GM18868 (cell line): ENCODE data around the gene MGMT.
A peak's percentile ranks its signal among the peaks of the same experiment; 100 is the strongest.

Experiments
- ATAC-seq: cut with Tn5 transposase; IDR thresholded peaks from one replicate; pipeline ENCODE4 v1.9.1; 2021; ENCODE audit warnings: mild to moderate bottlenecking, moderate library complexity; ENCODE audit not compliant: unreplicated experiment

Gene MGMT

DNA sequence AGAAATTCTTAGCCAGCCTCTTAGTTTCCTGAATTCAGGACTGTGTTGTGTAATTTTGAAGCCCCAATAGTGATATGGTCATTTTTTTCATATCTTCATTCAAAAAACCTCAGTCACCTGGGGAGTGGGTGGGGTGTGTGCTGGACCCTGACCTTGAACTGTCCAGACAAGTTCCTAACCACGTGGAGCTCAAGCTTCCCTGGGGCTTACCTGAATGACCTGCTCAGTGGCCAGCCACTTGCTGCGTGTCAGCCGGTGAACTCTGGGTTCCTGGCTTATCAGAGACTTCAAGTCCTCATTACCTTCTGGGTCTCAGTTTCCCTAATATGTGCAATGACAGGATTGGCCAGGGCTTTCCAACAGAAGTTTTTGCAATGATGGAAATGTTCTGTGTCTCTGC, 27.1 kb downstream of the MGMT start:
- ATAC-seq: no peak

DNA sequence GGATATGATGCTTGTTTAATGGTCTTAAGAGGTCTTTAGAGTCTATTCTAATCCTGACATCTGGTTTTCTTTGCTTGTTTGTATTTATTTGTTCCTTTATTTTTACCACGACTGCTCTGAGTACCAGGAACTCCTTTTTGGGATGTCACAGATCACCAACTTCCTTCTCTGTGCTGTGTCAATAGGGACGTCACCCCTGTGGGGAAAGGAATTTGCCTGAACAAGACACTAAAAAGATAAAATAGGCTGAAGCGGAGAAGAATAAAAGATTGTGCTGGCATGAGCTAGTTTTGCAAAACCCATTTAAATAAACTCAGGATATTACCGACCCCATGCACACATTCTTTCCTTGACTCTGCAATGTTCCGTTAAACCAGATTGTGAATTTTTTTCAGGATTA, 27.7 kb downstream of the MGMT start:
- no peak for ATAC-seq

DNA sequence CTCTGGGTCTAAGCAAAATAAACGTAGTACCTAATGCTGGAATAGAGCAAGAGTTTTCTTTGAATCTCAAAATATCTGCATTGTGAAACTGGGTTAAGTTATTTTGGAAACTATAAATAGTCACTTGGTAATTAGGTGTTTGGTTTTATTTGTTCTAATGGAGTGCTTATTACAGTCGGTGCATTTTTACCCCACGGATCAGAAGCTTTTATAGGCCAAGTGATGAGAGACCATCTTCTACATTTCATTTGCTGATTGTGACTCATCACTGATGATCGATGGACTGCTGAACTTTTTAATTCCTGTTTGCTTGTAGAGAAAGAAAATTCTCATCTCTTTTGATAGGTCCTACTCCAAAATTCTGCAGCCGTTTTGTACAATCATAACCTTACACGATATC, 28.2 kb downstream of the MGMT start:
- ATAC-seq: no peak

DNA sequence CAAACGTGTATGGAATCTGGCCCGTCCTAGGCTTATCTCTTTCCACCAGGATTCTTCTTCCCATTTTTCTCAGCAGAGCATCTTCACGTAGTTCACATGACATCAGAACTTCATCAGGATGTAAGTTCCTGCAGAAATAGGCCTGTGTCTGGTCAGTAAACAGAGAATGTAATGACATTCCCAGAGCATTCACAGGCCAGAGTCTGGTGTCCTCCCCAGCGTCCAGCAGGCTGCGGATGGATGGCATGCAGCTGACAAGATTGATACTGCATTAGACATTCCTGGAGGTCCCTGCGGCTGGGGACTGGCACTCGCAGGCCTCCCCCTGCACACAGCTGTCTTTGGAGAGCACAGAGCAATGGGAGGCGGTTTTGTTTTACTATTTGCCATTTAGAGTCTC, 28.7 kb downstream of the MGMT start:
- ATAC-seq: no peak

DNA sequence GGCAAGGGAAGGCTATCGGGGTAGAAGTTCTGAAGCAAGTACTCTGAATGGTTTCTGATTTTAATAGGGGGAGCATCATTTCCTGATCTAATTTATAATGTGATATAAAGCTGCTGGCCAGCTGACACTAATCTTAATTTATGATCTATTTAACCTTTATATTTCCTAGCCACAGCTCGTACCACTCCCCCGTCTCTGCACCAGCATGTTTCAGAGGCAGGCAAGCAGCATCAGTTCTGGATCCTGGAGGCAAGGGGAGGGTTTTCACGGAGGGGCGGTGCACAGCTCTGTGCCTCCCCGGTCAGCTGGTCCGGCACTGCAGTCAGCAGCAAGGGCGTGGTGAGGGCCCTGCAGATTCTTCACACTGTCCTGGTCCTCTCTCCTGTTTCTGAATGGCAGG, 30.0 kb downstream of the MGMT start:
- no peak for ATAC-seq

DNA sequence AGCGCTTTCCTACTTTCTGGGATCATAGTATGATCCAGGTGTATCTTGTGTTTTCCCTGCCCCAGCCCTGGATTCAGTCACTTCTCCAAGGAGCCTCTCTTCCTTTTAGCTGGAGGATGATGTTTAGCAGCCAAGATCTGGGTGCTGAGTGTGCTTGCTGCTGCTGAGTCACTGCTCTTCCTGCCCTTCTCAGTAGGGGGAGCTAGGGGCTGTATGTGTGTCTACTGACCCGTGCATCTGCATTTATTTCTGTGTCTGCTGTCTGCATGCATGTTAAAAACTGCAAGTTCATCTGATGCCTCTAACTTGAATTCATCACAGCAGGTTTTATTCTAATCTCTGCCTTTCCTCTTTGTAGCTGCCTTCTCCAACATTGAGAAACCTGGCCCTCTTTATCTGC, 31.6 kb downstream of the MGMT start:
- no peak for ATAC-seq

DNA sequence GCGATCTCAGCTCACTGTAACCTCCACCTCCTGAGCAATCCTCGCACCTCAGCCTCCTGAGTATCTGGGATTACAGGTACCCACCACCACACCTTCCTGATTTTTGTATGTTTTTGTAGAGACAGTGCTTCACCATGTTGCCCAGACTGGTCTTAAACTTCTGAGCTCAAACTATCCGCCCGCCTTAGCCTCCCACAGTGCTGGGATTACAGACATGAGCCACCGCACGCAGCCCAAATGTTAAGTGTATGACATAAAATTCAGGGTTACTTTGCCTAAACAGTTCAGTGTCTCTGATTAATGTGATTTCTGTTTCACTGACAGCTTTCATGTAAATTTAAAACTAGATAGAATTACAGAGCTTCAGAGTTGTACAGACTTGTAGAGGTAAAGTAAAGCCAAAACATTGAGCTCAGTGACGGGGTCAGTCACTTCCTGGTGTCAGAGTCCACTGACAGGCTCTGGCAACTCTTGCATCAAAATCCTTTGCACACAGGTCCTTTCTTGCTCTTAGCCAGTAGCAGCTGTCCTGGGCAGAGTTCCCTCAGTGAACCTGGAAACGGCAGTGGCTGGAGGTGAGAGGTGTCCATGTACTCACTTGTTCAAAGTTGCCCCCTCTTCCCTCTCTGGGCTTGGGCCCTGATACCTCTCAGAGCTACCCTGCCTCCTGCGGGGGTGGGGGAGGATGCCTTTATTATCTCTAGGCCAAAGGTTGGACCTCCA, 33.7 kb downstream of the MGMT start:
- no peak for ATAC-seq

DNA sequence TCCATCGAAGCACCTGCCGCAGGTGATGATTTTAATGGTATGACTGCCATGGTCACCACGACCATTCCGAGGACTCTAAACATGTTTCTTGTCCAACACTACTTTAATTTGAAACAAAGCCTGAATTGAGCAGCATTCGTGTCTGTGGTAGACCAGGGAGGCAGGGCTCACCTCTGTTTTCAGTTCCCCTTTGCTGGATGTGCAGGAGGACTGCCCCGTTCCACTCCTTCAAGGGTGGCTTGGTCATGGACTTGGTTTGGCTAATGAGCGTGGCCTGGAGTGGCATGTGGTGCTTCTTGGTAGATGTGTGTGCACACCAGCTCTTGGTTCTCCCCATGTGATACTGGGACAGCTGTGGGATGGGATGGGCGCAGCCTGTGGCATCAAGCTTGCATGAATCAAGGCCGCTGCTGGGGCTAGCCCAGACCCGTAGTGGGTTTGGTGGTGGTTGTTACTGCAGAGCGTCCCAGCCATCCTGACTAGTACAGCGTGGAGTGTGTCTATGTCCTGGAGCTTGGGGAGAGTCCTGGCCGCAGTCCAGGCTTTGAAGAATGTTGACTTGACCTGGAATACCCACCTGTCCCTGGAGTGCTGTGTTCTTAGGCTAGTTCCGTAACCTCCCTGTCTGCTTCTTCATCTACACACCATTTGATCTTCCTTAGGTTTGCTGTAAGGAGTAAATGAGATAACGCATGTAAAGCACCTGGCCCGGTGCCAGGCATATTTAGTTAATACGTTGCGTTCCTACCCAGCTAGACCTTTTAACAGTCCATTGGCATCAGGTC, 34.8 kb downstream of the MGMT start:
- peak; percentile 100 for ATAC-seq

DNA sequence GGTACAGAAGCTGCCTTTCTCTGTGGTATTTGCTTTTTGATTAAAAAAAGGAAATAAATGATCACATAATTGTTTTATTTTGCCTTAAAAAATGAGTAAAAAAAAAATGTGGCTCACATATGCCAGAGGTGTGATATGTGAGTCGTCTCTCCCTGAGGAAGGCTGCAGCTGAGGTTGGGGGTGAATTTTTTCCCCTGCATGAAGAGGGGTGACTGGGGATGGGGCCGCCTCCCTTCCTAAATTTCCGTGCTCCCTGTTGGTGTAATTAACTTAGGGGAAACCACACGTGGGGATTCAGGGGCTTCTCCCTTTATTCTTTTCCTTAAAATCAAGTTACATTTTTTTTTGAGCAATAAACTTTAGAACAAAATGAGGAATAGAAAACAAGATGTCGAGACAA, 35.4 kb downstream of the MGMT start:
- ATAC-seq: no peak

DNA sequence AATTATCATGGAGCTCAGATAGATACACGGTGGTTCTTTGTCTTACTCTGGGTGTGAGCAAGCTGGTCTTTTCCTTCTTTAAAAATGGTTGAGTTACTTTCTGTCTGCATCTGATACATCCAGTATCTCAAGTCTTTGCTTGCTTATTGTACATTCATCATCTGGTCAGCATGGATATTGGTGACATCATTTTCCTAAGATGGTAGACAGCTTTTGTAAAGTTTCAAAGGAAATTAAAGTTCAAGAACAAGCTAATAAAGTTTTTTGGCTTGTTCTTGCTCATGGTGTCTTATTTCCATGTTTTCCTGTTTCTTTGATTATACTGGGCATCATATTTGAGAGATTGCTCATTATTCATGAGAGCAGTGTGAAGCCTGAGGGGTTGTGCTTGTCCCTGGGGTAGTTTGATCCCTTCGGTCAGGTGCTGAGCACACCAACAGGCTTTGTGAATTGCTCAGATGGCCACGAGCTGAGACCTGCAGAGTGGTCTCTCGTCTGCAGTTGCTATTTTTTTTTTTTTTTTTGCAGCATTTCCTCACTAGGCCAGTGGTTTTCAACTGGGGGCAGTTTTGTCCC, 38.5 kb downstream of the MGMT start:
- no peak for ATAC-seq

DNA sequence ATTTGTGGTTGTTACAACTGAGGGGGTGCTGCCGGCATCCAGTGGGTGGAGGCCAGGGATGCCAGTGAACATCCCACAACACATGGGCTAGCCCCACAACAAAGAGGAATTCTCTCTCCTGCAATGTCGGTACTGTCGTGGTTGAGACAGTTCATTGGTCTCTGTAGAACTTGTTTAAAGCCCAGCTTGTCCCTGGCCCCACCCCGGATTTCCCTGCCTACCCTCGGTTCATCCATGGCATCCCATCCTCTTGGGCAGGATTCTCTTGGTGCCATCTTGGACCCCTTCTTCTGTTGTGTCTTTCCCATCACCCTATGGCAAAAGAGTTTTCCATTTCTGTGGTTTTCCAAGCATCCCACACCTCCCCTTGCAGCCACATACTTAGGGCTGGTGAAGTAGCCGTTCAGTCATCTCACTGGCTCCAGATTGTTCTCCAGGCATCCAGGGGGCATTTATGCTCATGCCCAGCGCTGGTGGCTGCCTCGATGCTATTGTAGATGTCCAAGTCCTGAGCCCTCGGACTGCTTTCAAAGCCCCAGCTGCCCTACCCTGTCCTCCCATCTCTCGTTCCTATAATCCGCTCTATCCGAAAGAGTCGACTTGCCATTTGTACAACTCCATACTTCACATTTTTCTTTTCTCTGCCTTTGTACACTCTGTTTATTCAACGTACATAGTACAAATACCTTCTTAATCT, 39.2 kb downstream of the MGMT start:
- ATAC-seq: no peak

DNA sequence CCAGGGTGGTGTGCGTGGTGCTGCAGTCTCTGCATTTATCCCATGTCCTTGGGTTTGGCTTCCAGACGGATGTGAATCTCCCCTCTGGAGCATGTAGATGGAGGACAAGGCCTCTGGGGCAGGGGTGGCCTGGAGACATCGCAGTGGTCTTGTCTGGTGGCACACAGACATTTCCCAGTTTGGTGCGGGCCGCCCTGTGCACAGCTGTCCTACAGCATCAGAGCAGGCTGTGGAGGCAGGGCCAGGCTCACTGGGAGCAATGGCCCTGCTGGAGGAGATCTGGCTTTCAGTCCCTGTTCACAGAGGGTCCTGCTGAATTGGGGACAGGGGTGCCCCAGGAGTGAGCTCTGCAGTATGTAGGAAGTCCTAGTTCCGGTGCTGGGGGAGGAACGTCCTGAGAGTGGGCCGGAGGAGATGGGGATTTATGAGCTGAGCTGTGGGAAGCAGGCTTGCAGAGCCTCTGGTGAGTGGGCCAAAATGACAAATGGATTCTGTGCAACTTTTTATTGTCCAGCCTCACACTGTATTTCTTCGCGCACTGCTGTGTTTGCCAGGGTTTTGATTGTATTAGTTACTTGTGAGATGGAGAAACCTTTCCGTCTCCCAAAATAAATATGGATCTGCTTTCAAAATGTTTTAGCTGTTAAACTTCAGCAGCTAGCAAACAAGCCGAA, 40.3 kb downstream of the MGMT start:
- ATAC-seq: no peak

DNA sequence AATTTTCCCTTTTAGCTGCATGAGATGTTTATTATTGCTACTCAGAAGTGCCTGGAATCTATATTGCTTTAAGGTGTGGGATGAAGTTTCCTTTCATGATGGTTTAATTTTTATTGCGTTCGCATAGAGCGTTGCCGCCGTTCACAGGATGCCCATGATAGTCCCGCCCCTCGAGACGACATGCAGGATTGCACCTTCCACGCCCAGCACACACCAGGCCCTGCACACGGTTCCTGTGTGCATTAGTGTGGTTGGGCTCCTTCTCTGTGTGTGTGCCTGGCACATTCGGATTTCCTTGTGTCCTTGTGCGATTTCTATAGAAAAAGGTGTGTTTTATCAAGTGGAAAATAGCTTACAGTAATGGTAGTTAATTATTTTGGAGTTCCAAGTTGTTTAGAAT, 42.1 kb downstream of the MGMT start:
- ATAC-seq: no peak

DNA sequence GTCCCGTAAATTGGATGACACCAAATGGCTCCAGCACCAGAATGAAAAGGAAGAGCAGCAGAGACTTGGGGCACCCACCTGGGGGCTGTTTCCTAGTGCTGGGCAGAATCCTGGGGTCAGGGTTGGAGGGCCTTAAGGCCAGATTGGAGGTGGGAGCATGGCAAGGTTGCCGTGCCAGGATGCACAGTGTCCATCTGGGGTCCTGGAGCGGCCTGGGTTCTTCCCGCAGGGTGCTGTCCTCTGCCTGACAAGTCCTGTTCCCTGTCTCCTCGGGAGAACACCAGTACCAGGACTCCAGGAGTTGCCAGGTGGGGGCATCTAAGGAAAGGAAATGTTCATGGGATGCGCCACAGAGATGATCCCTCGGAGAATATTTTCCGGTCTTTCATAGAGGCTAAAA, 42.8 kb downstream of the MGMT start:
- no peak for ATAC-seq

DNA sequence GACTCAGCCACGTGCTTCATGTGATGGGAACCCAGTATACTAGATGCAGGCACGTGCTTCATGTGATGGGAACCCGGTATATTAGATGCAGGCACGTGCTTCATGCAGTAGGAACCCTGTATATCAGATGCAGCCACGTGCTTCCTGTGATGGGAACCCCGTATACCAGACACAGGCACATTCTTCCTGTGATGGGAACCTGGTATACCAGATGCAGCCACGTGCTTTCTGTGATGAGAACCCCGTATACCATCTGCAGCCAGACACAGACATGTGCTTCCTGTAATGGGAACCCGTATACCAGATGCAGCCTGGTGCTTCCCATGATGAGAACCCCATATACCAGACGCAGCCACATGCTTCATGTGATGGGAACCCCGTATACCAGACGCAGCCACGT, 44.0 kb downstream of the MGMT start:
- no peak for ATAC-seq

DNA sequence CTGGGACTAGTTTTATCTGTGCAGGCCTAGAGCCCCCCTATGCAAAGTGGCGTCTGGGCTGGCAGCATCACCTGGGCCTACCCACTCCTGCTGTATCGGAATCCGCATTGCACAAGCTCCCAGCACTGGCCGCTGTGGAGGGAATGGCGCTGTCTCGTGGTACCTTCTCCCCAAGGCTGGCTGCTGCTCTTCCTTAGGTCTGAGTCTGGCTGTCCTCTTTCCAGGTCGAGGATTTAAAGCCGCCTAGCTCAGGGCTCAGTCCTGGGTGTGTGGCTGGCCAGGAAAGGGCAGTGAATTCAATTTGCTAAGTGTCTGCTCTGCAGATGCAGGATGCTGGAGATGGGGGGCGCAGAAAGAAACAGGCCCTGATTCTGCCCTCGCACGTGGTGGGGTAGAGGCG, 44.7 kb downstream of the MGMT start:
- ATAC-seq: no peak

DNA sequence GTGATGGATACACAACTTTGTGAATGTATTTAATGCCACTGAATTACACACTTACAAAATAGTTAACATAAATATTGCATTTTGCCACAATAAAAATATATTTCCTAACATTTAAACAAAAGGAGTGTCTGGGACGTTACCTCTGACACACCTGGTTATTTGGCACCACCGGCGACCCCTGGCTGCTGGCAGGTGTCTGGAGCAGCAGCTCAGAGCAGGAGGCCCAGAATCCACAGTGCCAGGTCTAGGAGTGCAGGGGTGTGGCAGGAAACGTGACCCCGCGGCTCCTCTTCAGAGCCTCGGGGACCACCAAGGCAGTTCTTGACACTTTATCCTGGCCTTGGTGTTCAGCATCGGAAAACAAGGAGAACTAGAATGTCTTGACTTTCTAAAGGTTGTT, 46.3 kb downstream of the MGMT start:
- ATAC-seq: no peak

DNA sequence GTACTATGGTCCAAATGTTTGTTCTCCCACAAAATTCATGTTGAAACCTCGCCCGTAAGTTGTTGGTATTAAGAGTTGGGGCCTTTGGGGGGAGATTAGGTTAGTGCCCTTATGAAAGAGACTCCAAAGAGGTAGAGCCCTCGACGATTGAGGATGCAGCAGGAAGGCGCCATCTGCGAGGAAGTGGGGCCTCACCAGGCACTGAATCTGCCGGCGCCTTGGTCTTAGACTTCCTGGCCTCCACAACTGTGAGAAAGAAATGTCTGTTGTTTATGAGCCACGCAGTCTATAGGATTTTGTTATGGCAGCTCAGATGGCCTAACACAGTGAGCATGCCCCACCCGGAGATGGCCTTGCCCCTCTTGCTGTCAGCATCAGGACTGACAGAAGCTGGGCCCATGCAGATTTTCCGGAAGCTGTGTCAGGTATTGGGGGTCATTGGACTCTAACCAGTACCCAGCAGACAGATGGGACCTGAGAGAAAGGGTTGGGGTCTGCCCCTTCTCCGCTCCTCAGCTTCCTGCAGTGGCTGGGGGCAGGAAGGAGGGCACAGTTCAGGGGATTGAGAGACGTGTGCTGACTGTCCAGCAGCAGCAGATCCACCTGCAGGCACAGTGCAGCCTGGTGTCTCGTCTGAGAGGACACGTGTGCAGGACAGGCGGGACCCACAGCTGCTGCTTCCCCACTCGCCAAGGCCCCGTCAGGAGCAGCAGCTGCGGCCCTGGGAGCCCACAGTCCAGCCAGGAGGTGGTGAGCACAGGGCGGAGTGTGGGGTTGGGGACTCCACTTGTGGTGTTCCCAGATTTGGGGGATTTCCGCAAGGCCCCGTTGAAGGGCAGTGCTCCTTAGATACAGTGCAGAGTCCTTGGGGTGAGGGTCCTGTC, 47.8 kb downstream of the MGMT start:
- ATAC-seq: no peak

DNA sequence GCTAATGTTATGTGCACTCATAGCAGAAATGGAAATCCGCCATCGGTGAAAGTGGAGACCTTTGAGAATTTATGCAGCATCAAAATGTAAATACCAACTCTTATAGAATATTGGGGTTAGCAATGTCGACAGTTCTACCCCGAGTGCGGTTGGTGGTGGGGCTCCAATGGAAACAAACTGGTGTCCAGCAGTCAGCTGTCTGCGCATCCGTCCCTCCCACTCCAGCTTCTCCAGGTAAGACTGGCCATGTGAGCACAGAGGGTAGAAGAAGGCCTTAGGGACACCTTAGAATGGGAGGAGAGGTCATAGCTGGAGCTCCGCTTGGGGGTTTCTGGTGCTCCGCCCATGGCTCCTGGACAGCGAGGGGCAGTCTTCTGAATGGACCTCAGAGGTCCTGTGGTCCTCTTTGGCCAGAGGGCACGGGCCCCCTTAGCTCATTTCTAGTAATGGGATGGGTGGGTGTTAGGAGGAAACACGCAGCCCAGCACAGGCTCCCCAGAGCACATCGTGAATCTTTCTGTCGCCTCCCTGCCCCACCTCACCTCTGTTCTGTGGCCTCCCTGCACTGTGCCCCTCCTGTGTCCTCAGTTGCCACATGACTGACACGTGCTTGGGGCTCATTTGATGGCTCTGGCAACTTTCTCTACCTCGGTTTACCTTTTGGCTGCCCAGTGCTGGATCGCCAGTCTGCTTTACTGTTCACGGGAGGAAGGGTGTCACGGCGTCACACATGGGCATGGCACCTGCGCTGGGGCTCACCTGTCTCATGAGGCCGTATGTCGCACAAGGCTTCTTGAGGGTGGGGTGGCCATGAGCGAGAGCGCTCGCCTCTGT, 50.0 kb downstream of the MGMT start:
- no peak for ATAC-seq
